OCI-LY3 (cell line): Measurements from ENCODE around the gene EIF4A3.

Experiments
- H2AFZ ChIP-seq: fragments of 200-600, 300-600 bp; shearing (Covaris generic); 2 replicates; pipeline ENCODE4 v1.6.0; 2014; ENCODE audit warnings: antibody characterized with exemption, low read depth, low read length
- H3K27ac ChIP-seq: fragments of 200-600, 300-600 bp; sonication (generic); 2 replicates; pipeline ENCODE4 v1.5.1; 2014; ENCODE audit warnings: mild to moderate bottlenecking, low read length, moderate library complexity, mixed read lengths
- H3K27me3 ChIP-seq: fragments of 200-600, 300-600 bp; sonication (generic); 2 replicates; pipeline ENCODE4 v1.6.1; 2014; ENCODE audit warnings: low read depth, low read length, mixed read lengths
- H3K36me3 ChIP-seq: fragments of 200-600, 300-600 bp; sonication (generic); replicated peaks from 2 replicates; pipeline ENCODE3; 2014; ENCODE audit warnings: low read depth, low read length, mixed read lengths
- H3K4me1 ChIP-seq: fragments of 300-600, 200-600 bp; sonication (generic); 2 replicates; pipeline ENCODE4 v1.6.1; 2014; ENCODE audit warnings: low read length, mixed read lengths
- H3K4me2 ChIP-seq: fragments of 200-600, 300-600 bp; sonication (generic); 2 replicates; pipeline ENCODE4 v1.6.1; 2014; ENCODE audit warnings: low read length, mixed read lengths
- H3K4me3 ChIP-seq: fragments of 300-600, 200-600 bp; sonication (generic); 2 replicates; pipeline ENCODE4 v1.5.1; 2014; ENCODE audit warnings: antibody characterized with exemption, mild to moderate bottlenecking, low read length, moderate library complexity
- H3K79me2 ChIP-seq: fragments of 300-600, 200-600 bp; shearing (Covaris generic); 2 replicates; pipeline ENCODE4 v1.6.1; 2014; ENCODE audit warnings: mild to moderate bottlenecking, low read length, mixed read lengths
- H3K9ac ChIP-seq: fragments of 300-600, 200-600 bp; shearing (Covaris generic); 2 replicates; pipeline ENCODE4 v1.6.0; 2014; ENCODE audit warnings: mild to moderate bottlenecking, low read length, moderate library complexity
- H3K9me3 ChIP-seq: fragments of 200-600, 300-600 bp; shearing (Covaris generic); 2 replicates; pipeline ENCODE4 v1.6.1; 2014; ENCODE audit warnings: low read length, mixed read lengths; ENCODE audit not compliant: insufficient read depth
- H4K20me1 ChIP-seq: fragments of 200-600, 300-600 bp; sonication (generic); 2 replicates; pipeline ENCODE4 v1.6.1; 2016; ENCODE audit warnings: low read length, mixed read lengths; ENCODE audit not compliant: insufficient read depth
- CTCF ChIP-seq: fragments of 200-600, 300-600 bp; sonication (generic); IDR thresholded peaks from 2 replicates; pipeline ENCODE4 v1.5.1; 2014; ENCODE audit warnings: antibody characterized with exemption, low read length, low read depth
- EZH2phosphoT487 ChIP-seq: fragments of 200-600 bp; shearing (Covaris generic); IDR thresholded peaks from 2 replicates; pipeline ENCODE4 v1.6.1; 2018; ENCODE audit warnings: antibody characterized with exemption, mixed run types, low read depth

Gene EIF4A3

DNA sequence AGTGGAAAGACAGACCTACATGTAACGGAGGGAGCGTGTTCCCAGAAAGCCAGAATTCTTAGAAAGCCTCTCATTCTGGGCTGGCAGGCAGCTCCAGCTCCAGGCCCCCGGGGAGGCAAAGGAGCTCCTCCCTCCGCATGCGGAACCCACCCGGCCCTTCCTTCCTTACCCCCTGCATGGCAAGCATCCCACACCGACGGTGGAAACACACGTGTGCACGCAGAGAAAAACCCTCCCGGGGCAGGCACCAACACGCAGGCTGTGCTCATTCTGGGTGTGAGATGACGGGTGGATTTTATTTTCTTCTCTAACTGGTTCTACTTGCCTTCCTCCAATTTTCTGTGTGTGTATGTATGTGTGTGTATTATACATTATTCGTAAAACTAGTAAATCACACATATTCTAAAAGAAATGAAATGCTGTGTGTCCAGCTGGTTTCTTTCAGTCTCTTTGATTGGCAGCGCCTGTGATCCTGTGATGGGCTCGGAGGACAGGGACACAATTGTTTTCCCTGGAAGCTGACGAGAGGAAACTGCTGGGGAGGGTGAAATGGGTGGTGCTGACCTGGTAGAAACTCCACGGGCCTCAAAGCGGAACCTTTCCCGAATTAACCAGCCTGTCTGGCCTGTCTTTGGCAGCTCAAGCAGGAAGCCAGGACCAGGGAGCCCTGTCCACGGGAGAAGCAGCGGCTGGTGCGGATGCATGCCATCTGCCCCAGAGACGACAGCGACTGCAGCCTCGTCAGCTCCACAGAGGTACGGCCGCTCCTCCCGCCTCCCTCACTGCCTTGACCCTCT lies 45.1 kb upstream of the EIF4A3 start:
- Histone ChIP-seq H3K36me3 (no peaks in the 10 kb centered on the region), H3K4me2 (no peak overlapping the region), H2AFZ (no peak overlapping the region), H4K20me1 (no peaks in the 10 kb centered on the region), H3K27me3 (no peaks in the 10 kb centered on the region), H3K27ac (no peak overlapping the region), H3K4me3 (no peak overlapping the region), H3K9ac (no peak overlapping the region), H3K79me2 (no peaks in the 10 kb centered on the region), H3K9me3 (no peaks in the 10 kb centered on the region), H3K4me1 (no peaks in the 10 kb centered on the region)
- TF ChIP-seq EZH2phosphoT487 (no peak), CTCF (no peak)

GRCh38 chr17:80191192-80191591 lies 44.3 kb upstream of the EIF4A3 start:
- Histone ChIP-seq H3K4me3 (no peak overlapping the region), H3K4me2 (no peak overlapping the region), H3K36me3 (no peaks in the 10 kb centered on the region), H3K79me2 (no peaks in the 10 kb centered on the region), H3K27me3 (no peaks in the 10 kb centered on the region), H3K4me1 (no peaks in the 10 kb centered on the region), H3K27ac (no peak overlapping the region), H3K9ac (no peak overlapping the region), H3K9me3 (no peaks in the 10 kb centered on the region), H2AFZ (no peak overlapping the region), H4K20me1 (no peaks in the 10 kb centered on the region)
- TF ChIP-seq EZH2phosphoT487: no peak
- TF ChIP-seq CTCF: no peak

DNA sequence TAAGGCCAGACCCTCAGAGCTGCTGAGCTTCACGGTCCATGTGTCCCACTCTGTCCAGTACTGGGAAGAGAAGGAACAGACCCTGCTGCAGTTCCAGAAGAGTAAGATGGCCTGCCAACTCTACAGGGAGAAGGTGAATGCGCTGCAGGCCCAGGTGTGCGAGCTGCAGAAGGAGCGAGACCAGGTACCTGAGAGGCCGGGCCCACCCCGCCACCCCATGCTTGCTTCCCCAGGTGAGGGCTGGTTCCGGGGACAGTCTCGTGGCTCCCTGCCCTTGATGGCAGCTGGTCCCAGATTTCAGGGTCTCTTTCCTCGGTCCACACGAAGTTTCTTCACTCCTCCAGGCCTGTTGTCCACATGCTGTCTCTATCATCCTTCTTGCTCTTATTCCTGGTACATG lies 43.8 kb upstream of the EIF4A3 start:
- Histone ChIP-seq H3K4me2 (no peak overlapping the region), H3K4me1 (no peaks in the 10 kb centered on the region), H3K9ac (no peak overlapping the region), H3K9me3 (no peaks in the 10 kb centered on the region), H3K36me3 (no peaks in the 10 kb centered on the region), H2AFZ (no peak overlapping the region), H4K20me1 (no peaks in the 10 kb centered on the region), H3K27me3 (no peaks in the 10 kb centered on the region), H3K4me3 (no peak overlapping the region), H3K79me2 (no peaks in the 10 kb centered on the region), H3K27ac (no peak overlapping the region)
- TF ChIP-seq CTCF (no peak), EZH2phosphoT487 (no peak)

DNA sequence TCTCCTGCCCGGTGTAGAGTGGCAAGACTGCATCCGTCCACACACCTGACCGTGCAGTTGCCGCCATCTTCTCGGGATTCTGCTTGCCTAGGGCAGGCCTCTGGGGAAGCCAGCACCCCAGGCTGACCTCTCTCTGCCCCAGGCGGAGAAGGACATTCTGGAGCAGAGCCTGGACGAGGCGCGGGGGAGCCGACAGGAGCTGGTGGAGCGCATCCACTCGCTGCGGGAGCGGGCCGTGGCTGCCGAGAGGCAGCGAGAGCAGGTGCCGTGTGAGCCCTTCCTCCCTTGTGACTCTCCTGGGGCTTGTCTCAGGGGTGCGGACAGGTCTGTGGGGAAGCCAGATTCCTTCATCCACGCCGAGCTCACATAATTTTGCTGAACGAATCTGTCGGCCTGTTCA lies 42.7 kb upstream of the EIF4A3 start:
- Histone ChIP-seq H4K20me1 (no peaks in the 10 kb centered on the region), H3K79me2 (no peaks in the 10 kb centered on the region), H3K27ac (no peak overlapping the region), H3K27me3 (no peaks in the 10 kb centered on the region), H3K4me2 (no peak overlapping the region), H3K9me3 (no peaks in the 10 kb centered on the region), H3K9ac (no peak overlapping the region), H3K4me1 (no peaks in the 10 kb centered on the region), H3K4me3 (no peak overlapping the region), H2AFZ (no peak overlapping the region), H3K36me3 (no peaks in the 10 kb centered on the region)
- TF ChIP-seq EZH2phosphoT487 (no peak), CTCF (no peak)
